NCI-H226 (cell line): ENCODE measurements around the gene CACNA2D1.

Source experiments
- DNase-seq: peaks from one replicate; pipeline ENCODE4 v3.0.0-alpha.2; 2015

Gene CACNA2D1

GRCh38 chr7:82443547-82444219 lies at the start of gene CACNA2D1:
TSS of gene CACNA2D1 (minus strand) at chr7:82443777.
- peak; percentile 71 for DNase-seq

- no peak for DNase-seq
Observed at GRCh38 chr7:82481499-82482097, 38.0 kb upstream of the CACNA2D1 start.

GRCh38 chr7:82477733-82478515 lies 34.3 kb upstream of the CACNA2D1 start:
- DNase-seq: no peak

- DNase-seq: no peak
Observed at GRCh38 chr7:82472966-82473365, 29.4 kb upstream of the CACNA2D1 start.

GRCh38 chr7:82471351-82472020 lies 27.9 kb upstream of the CACNA2D1 start:
- no peak for DNase-seq

GRCh38 chr7:82469207-82469606 lies 25.6 kb upstream of the CACNA2D1 start:
- DNase-seq: no peak

- peak; percentile 85 for DNase-seq
Observed at GRCh38 chr7:82468435-82468834, 24.9 kb upstream of the CACNA2D1 start.

GRCh38 chr7:82467020-82467419 lies 23.4 kb upstream of the CACNA2D1 start:
- DNase-seq: no peak

GRCh38 chr7:82464372-82464771 lies 20.8 kb upstream of the CACNA2D1 start:
- DNase-seq: no peak

GRCh38 chr7:82455295-82455694 lies 11.7 kb upstream of the CACNA2D1 start:
- DNase-seq: no peak

GRCh38 chr7:82450759-82451158 lies 7.2 kb upstream of the CACNA2D1 start:
- no peak for DNase-seq

GRCh38 chr7:82449910-82450309 lies 6.3 kb upstream of the CACNA2D1 start:
- DNase-seq: no peak

- no peak for DNase-seq
Observed at GRCh38 chr7:82446897-82447296, 3.3 kb upstream of the CACNA2D1 start.

GRCh38 chr7:82445271-82445670 lies 1.7 kb upstream of the CACNA2D1 start:
- DNase-seq: no peak

GRCh38 chr7:82444220-82444909 lies 788 bp upstream of the CACNA2D1 start:
- DNase-seq: no peak

GRCh38 chr7:82443036-82443546 lies 486 bp downstream of the CACNA2D1 start:
- peak; percentile 12 for DNase-seq

- peak; percentile 23 for DNase-seq
Observed at GRCh38 chr7:82442492-82443035, 1.0 kb downstream of the CACNA2D1 start.

GRCh38 chr7:82441669-82442478 lies 1.7 kb downstream of the CACNA2D1 start:
- DNase-seq: no peak

- no peak for DNase-seq
Observed at GRCh38 chr7:82438521-82438920, 5.1 kb downstream of the CACNA2D1 start.

GRCh38 chr7:82435769-82436168 lies 7.8 kb downstream of the CACNA2D1 start:
- no peak for DNase-seq

- DNase-seq: no peak
Observed at GRCh38 chr7:82434275-82435022, 9.1 kb downstream of the CACNA2D1 start.
